T-helper 2 cell treated with Interferon-gamma antibody and Interleukin-4, amounts not matched to agents 100 ng/mL and 5 ng/mL, for 36 hours (primary cell): ENCODE results near the gene PRPF31. TPM values are rescaled to one million over a fixed set of nuclear protein-coding genes. Genes with fewer than 3 reads are reported as not detected.
"Not testable (repeated sequence)": the region's sequence is repeated elsewhere in the genome, so short reads cannot be mapped to it uniquely, and the experiment has no call there.

Experiments
- intact Hi-C: fragments of 100-400 bp; cut with micrococcal nuclease; formaldehyde crosslinking; loops from one replicate; pipeline ENCODE4 v1.15.1; 2023
- total RNA-seq: library from RNA; stranded (reverse); gene quantifications from 2 replicates; pipeline ENCODE4 v1.2.3, GENCODE V29; 2022

Gene PRPF31
- total RNA-seq, 1 donor from 2014 or later, result 71.3 TPM

GRCh38 chr19:54160182-54160811, 44.7 kb downstream of the PRPF31 start:
- intact Hi-C loops, result loop anchor here (5.0 kb wide), 1 partner anchor 302 kb away; the partner anchor contains the start of gene LENG9

GRCh38 chr19:54160854-54161253, 45.3 kb downstream of the PRPF31 start:
- intact Hi-C loops, result loop anchor here (5.0 kb wide), 1 partner anchor 301 kb away; the partner anchor contains the start of gene LENG9

GRCh38 chr19:54162241-54162805, 46.8 kb downstream of the PRPF31 start:
- intact Hi-C loops, result loop anchor here (1.0 to 5.0 kb wide), 2 partner anchors 28 to 300 kb away; partner anchors contain the start of gene LENG9

DNA sequence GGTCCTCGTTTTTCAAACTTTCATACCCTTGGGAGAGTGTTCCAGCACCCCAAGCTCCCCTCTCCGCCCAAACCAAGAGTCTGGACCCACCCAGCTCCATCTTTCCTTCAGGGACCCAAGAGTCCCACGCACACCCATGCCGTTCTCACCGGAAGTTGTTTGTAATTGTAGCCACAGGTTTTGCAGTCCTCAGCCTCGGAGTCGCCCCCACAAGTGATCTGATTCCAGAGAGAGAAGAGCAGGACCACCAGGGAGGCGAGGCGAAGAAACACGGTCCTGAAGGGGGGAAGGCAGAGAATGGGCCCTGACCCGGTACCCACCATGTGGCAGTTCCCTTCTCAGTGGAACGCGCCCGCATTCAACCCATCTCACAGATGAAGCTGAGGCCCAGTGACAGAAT, 47.3 kb downstream of the PRPF31 start:
- intact Hi-C loops, result loop anchor here (1.0 to 5.0 kb wide), 2 partner anchors 27 to 299 kb away; partner anchors contain the start of gene LENG9

GRCh38 chr19:54164369-54165068, 49.0 kb downstream of the PRPF31 start:
- intact Hi-C loops, result loop anchor here (5.0 kb wide), 1 partner anchor 298 kb away; the partner anchor contains the start of gene LENG9

- intact Hi-C loops, result no loop called here
Measured at GRCh38 chr19:54165222-54165621, 49.7 kb downstream of the PRPF31 start.

DNA sequence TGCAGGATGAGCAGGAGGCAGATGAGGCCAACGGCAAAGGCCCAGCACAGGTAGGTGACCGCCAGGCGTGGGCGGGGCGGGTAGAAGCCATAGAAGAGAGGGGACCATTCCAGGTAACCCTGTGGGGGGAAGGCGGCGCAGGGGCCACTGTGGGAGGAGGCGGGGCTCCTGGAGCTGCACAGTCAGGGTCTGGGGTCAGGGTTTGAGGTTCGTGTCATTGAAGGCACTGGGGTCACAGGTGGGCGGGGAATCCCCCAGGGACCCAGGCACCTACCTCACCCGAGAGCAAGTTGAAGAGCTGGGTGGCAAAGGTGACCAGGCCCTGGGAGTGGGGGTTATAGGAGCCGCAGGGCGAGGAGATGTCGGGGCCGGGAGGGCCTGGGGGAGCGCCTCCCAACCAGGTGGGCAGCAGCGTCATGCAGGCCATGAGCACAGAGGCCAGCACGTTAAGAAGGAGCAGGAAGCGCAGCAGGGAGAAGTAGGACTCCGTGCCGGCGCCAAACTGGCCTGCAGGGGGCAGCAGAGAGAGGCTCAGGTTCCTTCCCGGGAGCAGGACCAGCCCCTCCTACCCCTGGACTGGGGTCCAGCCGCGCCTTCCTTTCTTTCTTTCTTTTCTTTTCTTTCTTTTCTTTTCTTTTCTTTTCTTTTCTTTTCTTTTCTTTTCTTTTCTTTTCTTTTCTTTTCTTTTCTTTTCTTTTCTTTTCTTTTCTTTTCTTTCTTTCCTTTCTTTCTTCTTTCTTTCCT, 52.8 kb downstream of the PRPF31 start:
- intact Hi-C loops, result loop anchor here (1.0 kb wide), 1 partner anchor 63 kb away; no protein-coding TSS in a partner anchor

DNA sequence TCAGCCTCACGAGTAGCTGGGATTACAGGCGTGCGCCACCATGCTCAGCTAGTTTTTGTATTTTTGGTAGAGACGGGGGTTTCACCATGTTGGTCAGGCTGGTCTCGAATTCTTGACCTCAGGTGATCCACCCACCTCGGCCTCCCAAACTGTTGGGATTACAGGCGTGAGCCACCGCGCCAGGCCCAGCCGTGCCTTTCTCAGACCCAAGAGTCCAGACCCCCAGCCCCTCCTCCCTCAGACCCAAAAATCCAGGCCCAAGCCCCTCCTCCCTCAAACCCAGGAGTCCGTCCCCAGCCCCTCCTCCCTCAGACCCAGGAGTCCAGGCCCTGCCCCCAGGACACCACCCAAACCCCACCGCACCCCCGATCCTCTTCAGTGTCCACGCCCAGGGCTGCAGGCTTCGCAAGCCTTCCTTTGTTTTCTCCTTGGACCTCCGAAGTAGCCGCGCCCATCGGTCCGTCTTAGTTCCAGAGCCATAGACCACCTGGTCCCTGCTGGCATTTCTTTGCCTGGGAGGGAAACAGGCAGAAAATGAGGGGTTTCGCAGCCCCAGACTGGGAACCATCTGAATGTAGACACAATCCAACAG, 53.7 kb downstream of the PRPF31 start:
- intact Hi-C loops, result no loop called here

- intact Hi-C loops, result not testable (repeated sequence)
Measured at GRCh38 chr19:54171736-54172431, 56.3 kb downstream of the PRPF31 start.

DNA sequence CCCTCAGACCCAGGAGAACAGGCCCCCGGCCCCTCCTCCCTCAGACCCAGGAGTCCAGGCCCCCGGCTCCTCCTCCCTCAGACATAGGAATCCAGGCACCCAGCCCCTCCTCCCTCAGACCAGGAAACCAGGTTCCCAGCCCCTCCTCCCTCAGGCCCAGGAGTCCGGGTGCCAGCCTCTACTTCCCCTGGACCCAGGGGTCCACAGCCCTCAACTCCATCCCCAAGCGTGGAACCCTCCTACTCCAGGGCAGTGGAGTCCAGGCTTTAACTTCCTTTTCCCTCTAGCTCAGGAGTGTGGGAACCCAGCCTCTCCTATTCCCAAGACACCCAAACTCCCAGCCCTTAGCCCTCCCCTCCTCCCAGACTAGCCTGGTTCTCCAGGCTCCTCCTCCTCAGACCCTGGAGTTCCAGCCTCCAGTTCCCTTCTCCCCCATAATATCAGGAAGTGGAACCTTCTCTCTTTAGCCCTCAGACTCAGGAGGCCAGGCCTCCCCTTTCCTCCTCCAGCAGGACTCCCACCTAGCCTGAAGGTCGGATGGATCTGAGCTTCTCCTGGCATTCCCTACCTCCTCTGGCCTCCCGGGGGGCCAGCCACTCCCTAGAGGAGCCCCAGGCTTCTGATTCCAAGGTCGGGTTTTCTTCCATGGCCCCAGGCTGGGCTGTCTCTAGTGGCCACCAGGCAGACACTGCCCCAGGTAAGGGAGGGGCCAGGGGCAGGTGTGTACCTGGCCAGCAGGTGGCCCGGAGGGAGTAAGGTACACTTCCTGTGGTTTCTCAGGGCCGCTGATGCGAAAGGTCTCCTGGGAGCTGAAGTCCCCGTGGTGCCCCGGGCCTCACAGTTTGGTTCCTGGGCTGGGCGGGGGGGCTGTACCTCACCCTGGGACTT, 57.2 kb downstream of the PRPF31 start, which contains the start of gene TMC4:
TMC4 (minus strand) TSS at position 690 of the 888 bp plus-strand sequence; CDS start at position 647, 43 bp downstream.
- intact Hi-C loops, result no loop called here

- intact Hi-C loops, result no loop called here
Measured at GRCh38 chr19:54173359-54173699, 57.8 kb downstream of the PRPF31 start.

DNA sequence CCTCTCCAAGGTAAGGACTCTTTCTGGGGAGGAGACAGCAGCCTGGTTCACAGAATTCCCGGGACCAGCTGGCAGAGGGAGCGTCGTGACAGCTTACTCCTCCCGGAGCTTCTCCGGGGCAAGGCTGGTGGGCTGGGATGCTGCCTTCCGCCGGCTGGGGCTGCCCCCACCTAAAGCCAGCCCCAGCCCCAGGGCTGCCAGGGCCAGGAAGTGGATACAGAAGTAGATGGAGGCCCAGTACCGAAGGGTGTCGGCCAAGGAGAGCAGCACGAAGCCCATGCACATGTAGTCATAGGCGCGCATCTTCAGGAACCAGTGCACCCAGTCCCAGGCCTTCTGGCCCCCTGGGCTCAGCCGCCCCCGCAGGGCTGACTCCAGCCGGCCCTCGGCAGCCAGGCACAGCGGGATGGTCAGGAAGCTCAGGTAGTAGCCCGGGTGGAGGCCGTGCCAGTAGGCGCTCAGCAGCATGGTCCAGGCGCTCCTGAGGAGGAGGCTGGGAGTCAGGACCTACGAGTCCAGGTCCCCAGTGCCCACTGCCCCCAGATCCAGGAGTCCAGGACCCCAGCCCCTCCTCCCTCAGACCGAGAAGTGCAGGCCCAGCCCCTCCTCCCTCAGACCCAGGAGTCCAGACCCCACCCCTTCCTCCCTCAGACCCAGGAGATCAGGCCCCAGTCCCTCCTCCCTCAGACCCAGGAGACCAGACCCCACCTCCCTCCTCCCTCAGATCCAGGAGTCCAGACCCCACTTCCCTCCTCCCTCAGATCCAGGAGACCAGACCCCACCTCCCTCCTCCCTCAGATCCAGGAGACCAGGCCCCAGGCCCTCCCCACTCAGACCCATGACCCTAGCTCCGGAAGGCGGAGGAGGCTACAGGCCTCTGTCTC, 58.6 kb downstream of the PRPF31 start:
- intact Hi-C loops, result no loop called here

DNA sequence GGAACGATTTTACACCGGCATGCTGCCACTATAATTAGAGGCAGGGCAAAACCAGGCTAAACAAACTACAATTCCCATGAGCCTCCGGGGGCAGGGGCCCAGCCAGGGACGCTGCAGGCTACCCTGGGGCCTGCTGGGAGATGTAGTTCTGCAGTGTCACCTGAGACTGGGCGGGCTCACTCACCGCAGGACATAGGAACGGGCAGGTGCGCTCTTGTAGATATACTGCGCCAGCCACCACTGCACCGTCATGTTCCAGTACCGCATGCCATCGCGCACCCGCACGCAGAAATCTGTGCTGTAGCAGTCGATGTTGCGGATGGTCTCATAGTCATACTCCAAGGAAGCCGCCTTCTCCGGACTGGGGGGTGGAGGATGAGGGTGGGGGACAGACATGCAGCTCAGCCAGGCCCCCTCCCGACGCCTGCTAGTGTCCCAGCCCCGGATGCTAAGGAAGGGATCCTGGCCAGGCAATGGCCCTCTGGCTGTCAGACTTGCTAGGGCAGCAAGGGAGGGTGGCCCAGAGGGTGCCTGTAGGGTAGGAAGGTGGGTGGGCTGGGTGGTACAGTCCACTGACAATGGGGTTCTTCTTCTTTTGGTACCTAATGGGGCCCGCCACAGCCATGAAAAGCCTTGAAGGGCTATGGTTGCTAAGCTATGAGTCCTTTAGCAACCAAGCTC, 63.2 kb downstream of the PRPF31 start:
- intact Hi-C loops, result no loop called here

DNA sequence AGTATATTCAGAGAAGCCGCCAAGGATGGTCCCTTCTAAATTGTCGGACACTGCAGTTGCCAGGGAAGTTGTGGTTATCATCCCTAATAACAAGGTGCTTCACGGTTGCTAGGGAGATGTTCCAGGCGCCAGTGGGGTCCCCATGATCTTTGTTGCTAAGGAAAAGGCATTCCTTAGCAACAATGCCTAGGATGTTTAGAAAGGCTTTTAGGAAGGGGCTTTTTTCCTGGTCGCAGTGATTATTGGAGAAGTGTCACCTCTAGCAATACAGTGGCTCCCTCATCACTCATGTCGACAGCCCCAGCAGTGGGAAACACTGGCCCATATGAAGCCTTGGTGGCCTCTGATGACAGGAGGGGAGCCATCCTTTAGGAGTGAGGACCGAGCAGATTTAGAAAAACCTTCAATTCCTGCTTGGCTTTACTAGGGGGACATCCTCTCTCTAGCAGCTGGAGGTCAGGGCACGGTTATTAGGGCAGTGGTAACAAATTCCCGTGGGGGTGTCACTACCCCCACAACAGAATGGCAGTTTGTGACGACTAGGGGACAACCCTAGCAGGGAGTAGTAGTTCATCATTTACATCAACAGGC, 63.8 kb downstream of the PRPF31 start:
- intact Hi-C loops, result no loop called here

GRCh38 chr19:54179921-54180461, 64.4 kb downstream of the PRPF31 start:
- intact Hi-C loops, result no loop called here

GRCh38 chr19:54180691-54181091, 65.1 kb downstream of the PRPF31 start:
- intact Hi-C loops, result no loop called here
